GM21717 (cell line): ENCODE results near the gene RALGAPA1.
"Not testable (repeated sequence)": the region's sequence is repeated elsewhere in the genome, so short reads cannot be mapped to it uniquely, and the experiment has no call there.

ENCODE experiments used
- ATAC-seq: cut with Tn5 transposase; IDR thresholded peaks from one replicate; pipeline ENCODE4 v1.9.1; 2021; ENCODE audit warnings: mild to moderate bottlenecking, moderate library complexity; ENCODE audit not compliant: unreplicated experiment

Gene RALGAPA1

DNA sequence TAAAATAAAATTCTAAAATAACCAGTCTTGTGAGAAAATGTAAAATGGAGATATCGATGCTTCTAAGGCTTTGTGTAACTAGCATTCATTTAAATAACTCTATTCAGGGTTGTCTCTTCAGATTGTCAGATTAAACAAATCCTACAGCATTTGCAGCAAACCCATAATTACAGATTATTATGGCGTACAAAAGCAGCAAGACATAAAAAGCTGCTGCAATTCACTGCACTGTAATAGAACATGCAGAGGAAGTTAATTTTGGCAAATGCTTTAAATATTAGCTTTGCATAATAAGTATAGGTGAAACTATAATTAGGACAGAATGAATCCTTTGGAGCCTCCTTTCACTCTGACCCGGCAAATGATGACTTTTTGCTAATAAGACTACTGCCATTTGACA lies 176.8 kb downstream of the RALGAPA1 start:
- no peak for ATAC-seq

DNA sequence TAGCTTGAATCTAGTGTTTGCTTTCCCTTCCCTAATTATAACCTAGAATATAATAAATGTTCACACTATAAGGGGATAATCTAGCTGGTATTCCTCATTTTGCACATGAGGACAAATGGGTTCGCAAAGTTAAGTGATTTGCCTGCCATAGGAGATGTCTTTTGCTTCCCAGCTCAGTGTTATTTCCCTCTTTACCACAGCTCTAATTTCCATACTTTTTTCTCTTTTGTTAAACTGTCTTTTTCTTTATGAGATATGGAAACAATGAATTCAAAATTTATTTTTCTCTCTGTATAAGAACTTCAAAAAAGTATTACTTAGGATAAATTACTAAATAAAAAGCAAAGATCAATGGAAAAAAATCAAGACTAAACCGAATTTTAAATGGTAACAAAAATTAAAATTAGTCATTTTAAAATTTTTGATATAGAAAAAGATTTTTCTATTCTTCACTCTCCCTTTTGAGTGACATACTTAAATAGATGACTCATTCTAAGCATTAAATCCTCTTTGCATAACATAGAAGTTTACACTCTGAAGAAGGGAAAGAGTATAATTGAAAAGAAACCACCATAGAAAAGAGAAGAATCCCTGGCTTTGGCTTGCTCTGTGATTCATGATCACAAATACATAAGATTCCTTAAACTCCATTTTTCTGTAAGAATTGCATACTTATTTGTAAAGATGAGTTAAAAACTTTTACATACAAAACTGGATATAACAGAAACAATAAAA lies 177.9 kb downstream of the RALGAPA1 start:
- ATAC-seq: no peak

- ATAC-seq: no peak
These were observed 180.1 kb downstream of the RALGAPA1 start for GRCh38 chr14:35628989-35629388.

DNA sequence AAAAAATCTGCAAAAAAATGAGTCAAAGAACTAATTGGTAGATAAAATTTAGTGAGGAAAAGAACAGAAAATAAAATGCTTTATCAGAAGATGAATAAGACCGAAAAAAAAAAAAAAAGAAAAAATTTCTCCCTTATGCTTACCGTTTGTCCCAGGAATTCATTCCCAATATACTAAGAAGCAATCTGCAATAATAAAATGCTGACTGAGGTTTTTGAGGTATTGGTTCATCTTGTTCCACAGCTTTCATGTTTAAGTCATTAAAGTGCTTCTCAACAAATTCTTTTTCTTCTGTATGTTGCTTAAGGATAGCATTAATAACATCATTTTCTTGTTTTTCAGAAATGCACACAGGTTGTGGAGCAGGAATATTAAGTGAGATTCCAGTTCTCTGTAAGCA lies 182.1 kb downstream of the RALGAPA1 start:
- ATAC-seq: not testable (repeated sequence)

DNA sequence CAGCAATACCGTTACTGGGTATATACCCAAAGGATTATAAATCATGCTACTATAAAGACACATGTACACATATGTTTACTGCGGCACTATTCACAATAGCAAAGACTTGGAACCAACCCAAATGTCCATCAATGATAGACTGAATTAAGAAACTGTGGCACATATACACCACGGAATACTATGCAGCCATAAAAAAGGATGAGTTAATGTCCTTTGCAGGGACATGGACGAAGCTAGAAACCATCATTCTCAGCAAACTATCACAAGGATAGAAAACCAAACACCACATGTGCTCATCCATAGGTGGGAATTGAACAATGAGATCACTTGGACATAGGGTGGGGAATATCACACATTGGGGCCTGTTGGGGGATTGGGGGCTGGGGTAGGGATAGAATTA lies 187.1 kb downstream of the RALGAPA1 start:
- not testable (repeated sequence) for ATAC-seq

DNA sequence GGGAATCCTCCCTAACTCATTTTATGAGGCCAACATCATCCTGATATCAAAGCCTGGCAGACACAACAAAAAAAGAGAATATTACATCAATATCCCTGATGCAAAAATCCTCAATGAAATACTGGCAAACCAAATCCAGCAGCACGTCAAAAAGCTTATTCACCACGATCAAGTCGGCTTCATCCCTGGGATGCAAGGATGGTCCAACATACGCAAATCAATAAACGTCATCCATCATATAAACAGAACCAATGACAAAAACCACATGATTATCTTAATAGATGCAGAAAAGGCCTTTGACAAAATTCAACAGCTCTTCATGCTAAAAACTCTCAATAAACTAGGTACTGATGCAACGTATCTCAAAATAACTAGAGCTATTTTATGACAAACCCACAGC lies 189.1 kb downstream of the RALGAPA1 start:
- not testable (repeated sequence) for ATAC-seq

DNA sequence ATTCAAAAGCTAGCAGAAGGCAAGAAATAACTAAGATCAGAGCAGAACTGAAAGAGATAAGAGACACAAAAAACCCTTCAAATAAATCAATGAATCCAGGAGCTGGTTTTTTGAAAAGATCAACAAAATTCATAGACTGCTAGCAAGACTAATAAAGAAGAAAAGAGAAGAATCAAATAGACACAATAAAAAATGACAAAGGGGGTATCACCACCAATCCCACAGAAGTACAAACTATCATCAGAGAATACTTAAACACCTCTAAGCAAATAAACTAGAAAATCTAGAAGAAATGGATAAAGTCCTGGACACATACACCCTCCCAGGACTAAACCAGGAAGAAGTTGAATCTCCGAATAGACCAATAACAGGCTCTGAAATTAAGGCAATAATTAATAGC lies 189.6 kb downstream of the RALGAPA1 start:
- ATAC-seq: not testable (repeated sequence)

GRCh38 chr14:35617500-35617899 lies 191.6 kb downstream of the RALGAPA1 start:
- ATAC-seq: no peak

GRCh38 chr14:35607380-35607779 lies 201.7 kb downstream of the RALGAPA1 start:
- no peak for ATAC-seq

- no peak for ATAC-seq
These were observed 208.8 kb downstream of the RALGAPA1 start for GRCh38 chr14:35600253-35600652.

DNA sequence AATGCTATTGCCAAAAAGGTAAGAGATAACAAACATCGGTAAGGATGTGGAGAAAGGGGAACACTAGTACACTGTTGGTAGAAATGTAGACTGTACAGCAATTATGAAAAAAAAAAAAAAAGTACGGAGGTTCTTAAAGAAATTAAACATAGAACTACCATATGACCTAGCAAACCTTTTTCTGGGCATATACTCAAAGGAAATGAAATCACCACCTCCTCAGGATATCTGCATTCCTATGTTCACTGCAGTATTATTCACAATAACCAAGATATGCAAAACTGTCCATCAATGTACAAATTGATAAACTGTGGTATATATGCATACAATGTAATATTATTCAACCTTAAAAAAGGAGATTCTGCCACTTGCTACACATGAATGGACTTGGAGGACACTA lies 214.5 kb downstream of the RALGAPA1 start:
- no peak for ATAC-seq

GRCh38 chr14:35587373-35587772 lies 221.7 kb downstream of the RALGAPA1 start:
- ATAC-seq: not testable (repeated sequence)

GRCh38 chr14:35578639-35579038 lies 230.5 kb downstream of the RALGAPA1 start:
- no peak for ATAC-seq

DNA sequence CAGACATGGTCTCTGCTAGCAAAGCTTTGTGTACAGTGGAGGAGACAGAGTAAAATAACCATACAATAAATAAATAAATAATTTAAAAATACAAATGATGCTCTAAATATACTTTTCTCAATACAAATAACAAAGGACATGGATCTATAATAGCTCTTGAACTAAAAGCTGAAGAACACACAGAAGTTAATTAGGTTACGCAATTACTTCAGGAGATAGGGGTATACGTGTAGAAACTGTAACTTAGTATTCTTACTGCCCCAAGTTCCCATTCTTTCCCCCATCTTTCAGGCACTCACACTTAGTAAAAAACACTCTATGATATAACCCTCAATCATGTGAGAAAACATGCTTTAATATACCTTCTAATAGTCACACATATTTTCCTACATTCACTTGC lies 231.0 kb downstream of the RALGAPA1 start:
- ATAC-seq: no peak

DNA sequence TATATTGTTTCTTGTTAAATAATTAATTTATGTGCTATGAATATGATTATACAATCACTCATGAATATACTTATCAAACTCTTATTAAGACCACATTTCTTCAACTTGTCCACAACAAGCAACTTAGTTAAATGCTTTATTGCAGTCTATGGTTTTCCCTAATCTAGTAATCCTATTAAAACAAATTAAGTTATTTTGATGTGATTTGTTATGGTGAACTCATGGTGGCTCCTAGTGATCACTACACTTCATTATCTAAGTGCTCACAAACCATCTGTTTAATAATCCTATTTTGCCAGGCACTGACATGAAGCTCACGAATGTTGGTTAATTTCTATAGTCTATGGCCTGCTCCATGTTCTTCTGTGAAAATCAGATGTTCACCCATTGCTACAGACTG lies 232.2 kb downstream of the RALGAPA1 start:
- ATAC-seq: no peak

- ATAC-seq: no peak
These were observed 232.8 kb downstream of the RALGAPA1 start for GRCh38 chr14:35576260-35576659.

GRCh38 chr14:35573911-35574310 lies 235.2 kb downstream of the RALGAPA1 start:
- no peak for ATAC-seq

DNA sequence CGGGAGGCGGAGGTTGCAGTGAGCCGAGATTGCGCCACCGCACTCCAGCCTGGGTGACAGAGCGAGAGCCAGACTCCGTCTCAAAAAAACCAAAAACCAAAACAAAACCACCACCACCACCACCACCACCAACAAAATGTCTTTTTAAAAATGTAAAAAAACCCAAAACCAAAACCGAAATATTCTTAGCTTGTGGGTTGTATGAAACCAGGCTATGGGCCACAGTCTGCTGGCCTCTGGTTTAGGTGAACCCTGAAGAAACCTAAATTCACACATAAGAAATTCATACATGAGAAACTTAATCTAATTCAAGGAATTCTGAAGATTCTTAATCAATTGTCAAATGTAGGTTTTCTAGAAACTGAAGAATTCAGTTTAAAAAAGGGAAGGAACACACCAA lies 237.5 kb downstream of the RALGAPA1 start:
- no peak for ATAC-seq

DNA sequence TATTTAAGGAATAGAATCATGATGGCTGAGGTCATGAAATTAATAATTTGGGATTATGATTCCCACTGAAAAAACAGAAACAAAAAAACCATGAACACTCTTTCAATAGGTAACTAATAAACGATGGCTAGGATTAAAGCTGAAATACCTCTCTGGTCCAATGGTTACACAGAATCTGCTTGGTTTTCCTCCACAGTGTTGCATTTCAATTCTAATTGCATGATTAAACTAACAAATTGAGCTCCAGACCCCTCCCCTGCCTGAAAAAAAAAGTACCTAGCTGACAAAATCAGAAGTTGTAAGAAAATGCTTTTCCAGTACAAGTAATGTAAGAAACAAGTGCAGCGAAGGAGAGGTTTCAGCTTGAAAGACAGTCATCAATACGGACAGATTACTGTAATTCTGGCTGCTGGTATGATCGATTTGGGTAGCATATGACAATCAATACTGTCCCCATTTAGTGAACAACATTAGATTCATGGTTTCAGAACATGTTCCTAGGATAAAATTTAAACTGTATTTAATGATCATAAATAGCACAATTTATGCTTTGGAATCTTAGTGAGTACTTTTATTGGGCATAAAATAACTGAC lies 243.1 kb downstream of the RALGAPA1 start:
- ATAC-seq: no peak

- no peak for ATAC-seq
These were observed 250.4 kb downstream of the RALGAPA1 start for GRCh38 chr14:35558680-35559079.

- ATAC-seq: no peak
These were observed 251.8 kb downstream of the RALGAPA1 start for GRCh38 chr14:35557221-35557747.

GRCh38 chr14:35556548-35556947 lies 252.5 kb downstream of the RALGAPA1 start:
- ATAC-seq: no peak
